ENCODE measurements around the gene SMC1B. TPM values are rescaled to one million over a fixed set of nuclear protein-coding genes. Genes with fewer than 3 reads are reported as not detected.
A peak's percentile ranks its signal among the peaks of the same experiment; 100 is the strongest.

SMC1B gene
- total RNA-seq, 4 donors from 2014 or later: not detected

DNA sequence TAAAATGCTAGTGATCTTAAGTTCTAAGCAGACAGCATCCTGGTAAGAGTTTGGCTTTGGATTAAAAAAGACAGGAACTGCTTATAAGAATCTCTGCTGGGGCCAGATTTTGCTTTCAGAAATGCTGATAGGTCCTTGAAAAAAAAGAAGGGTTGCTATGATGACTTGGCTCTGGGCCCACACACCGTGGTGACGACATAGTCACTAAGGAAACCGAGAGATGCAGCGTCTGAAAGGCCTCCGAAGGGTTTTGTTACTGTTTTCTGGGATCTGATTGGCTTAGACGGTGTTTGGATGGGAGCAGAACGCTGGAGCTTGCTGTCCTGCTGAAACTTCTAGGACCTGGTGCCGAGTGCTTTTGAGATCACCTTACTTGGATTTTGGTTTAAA, 95.2 kb downstream of the SMC1B start:
- peaks cover 0 to 13% of the 10 kb centered on the region in 2 donors for H3K36me3 ChIP-seq
- peak overlapping the region in 1 of 2 donors; percentile 8 for H3K4me3 ChIP-seq
- ATAC-seq: peak; percentile 77
- no peaks in the 10 kb centered on the region for H3K27me3 ChIP-seq
- 3 to 8% methylated on average over 7 to 8 of the region's 8 CpGs for WGBS, 2 donors (ENCODE audit: low coverage in 1 of 2)
- H3K27ac ChIP-seq: peak overlapping the region; percentile 85 to 96 (median 86)
- peaks cover 0 to 59% (median 29%) of the 10 kb centered on the region in 3 donors for H3K4me1 ChIP-seq
- TF ChIP-seq POLR2AphosphoS5 (IDR thresholded peaks at IDR 0.05) (no peak), EP300 (IDR thresholded peaks at IDR 0.05) (no peak)
- no peaks in the 10 kb centered on the region for H3K9me3 ChIP-seq

DNA sequence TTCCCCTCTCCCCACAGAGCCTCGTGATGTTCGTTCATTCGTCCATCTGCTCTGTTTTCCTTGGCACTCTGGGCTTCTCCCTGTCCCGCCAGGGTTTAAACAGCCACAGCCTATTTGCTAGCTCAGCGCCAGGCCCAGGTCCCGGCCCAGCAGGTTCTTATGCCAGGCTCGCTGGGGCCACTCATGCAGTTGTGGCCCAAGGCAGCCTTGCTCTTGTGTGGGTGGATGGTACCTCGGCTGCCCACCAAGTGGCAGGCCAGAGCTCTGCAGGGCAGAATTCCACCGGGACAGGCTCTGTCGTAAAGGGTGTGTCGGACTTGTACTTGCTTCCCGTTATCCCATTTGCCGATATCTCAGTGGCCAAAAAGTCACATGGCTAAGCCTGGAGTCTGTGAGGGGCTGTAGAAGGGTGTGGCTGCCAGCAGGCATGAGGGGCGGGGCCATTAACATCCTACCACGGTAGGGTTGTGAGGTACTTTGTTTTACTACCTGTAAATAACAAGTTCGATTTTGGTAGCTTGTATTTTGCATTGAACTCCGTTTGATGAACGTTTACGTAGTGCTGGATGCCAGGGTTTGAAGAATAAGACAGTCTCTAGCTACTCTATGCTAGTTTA, 95.7 kb downstream of the SMC1B start:
- no peak for TF ChIP-seq EP300 (IDR thresholded peaks at IDR 0.05)
- peak; percentile 43 for TF ChIP-seq POLR2AphosphoS5 (IDR thresholded peaks at IDR 0.05)
- TF ChIP-seq, protein P1, sequence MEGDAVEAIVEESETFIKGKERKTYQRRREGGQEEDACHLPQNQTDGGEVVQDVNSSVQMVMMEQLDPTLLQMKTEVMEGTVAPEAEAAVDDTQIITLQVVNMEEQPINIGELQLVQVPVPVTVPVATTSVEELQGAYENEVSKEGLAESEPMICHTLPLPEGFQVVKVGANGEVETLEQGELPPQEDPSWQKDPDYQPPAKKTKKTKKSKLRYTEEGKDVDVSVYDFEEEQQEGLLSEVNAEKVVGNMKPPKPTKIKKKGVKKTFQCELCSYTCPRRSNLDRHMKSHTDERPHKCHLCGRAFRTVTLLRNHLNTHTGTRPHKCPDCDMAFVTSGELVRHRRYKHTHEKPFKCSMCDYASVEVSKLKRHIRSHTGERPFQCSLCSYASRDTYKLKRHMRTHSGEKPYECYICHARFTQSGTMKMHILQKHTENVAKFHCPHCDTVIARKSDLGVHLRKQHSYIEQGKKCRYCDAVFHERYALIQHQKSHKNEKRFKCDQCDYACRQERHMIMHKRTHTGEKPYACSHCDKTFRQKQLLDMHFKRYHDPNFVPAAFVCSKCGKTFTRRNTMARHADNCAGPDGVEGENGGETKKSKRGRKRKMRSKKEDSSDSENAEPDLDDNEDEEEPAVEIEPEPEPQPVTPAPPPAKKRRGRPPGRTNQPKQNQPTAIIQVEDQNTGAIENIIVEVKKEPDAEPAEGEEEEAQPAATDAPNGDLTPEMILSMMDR (IDR thresholded peaks at IDR 0.05): peak in 3 of 4 experiments; percentile 51 to 75 (median 60)
- TF ChIP-seq POLR2A (IDR thresholded peaks at IDR 0.05): no peak
- Histone ChIP-seq H3K4me3 (peak overlapping the region in 1 of 2 donors; percentile 8), H3K27ac (peak overlapping the region; percentile 85 to 96 (median 86)), H3K27me3 (no peaks in the 10 kb centered on the region), H3K36me3 (peaks cover 0 to 8% of the 10 kb centered on the region in 2 donors), H3K4me1 (peaks cover 0 to 59% (median 29%) of the 10 kb centered on the region in 3 donors), H3K9me3 (no peaks in the 10 kb centered on the region)
- WGBS, 2 donors (ENCODE audit: low coverage in 1 of 2): 30 to 34% methylated on average over 9 to 12 of the region's 19 CpGs
- ATAC-seq: peak; percentile 73

DNA sequence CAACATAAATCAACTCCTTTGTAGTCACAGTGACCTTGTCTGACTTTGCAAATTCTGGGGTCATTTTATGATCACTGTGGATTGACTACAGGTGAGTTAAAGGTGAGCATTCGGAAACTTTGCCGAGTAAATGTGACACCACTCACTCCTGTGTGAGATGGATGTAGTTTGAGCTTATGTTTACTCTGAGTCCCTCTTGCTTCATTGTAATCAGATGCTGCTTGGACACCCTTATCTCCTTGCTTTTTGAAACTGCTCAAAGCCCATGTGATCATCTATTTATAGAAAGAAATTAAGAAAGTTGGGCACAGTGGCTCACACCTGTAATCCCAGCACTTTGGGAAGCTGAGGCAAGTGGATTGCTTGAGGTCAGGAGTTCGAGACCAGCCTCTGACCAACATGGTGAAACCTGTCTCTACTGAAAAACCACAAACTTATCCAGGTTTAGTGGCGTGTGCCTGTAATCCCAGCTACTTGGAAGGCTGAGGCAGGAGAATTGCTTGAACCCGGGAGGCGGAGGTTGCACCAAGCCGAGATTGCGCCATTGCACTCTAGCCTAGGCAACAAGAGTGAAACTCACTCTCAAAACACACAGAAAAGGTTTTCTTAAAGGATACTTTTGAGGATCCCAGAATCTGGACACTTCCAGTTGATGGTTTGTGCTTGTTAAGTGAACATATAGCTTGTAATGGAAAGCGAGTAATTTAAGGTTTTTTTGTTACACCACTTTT, 96.4 kb downstream of the SMC1B start:
- peak overlapping the region; percentile 85 to 96 (median 86) for H3K27ac ChIP-seq
- no peak overlapping the region for H3K4me3 ChIP-seq
- WGBS, 2 donors (ENCODE audit: low coverage in 1 of 2): 79 to 92% methylated on average over 3 to 9 of the region's 9 CpGs
- TF ChIP-seq, protein P1 (IDR thresholded peaks at IDR 0.05): no peak
- TF ChIP-seq POLR2A (IDR thresholded peaks at IDR 0.05): no peak
- no peaks in the 10 kb centered on the region for H3K9me3 ChIP-seq
- H3K36me3 ChIP-seq: peaks cover 0 to under 1% of the 10 kb centered on the region in 2 donors
- no peaks in the 10 kb centered on the region for H3K27me3 ChIP-seq
- no peak for ATAC-seq
- H3K4me1 ChIP-seq: peaks cover 0 to 65% (median 29%) of the 10 kb centered on the region in 3 donors

- ATAC-seq: no peak
- no peaks in the 10 kb centered on the region for H3K27me3 ChIP-seq
- no peak overlapping the region for H3K27ac ChIP-seq
- H3K4me1 ChIP-seq: peaks cover 0 to 74% (median 34%) of the 10 kb centered on the region in 3 donors
- 90 to 97% methylated on average over 6 of the region's 6 CpGs for WGBS, 2 donors (ENCODE audit: low coverage in 1 of 2)
- TF ChIP-seq, protein P1 (IDR thresholded peaks at IDR 0.05): no peak
- no peak for TF ChIP-seq POLR2A (IDR thresholded peaks at IDR 0.05)
- H3K36me3 ChIP-seq: no peaks in the 10 kb centered on the region
- H3K4me3 ChIP-seq: no peak overlapping the region
- no peaks in the 10 kb centered on the region for H3K9me3 ChIP-seq
Measured at GRCh38 chr22:45314786-45315185, 98.6 kb downstream of the SMC1B start.

DNA sequence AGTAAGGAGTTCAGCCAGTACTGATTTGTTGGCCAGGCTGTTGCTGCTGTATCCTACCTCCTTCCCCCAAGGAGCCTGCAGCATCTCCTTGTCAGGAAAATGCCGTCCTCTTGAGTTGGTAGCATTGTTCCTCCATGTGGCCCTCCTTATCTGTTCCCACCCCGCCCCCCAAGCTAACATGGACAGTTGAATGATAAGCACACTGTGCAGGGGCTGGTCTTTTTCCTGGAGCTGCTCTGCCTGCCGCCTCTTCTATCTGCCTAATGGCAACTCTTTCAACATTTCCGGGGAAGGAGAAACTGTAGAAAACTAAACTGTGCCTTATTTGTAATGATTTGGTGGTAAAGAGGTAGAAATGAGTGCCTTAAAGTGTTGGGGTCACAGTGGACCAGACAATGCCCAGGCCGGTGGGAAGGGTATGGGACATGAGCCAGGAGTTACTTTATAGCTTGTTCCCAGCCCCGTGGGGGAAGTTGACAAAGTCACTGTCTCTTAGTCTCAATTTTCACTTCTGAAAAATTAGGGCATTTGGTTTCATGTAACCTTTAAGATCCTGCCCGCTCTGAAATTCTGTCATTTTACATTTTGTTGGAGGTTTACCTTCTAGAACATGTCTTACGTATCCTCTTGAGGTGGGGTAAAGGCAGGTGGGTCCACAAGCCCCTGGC, 99.2 kb downstream of the SMC1B start:
- 66% methylated on average over 5 to 7 of the region's 8 CpGs for WGBS, 2 donors (ENCODE audit: low coverage in 1 of 2)
- H3K4me3 ChIP-seq: no peak overlapping the region
- ATAC-seq: no peak
- peak overlapping the region in 1 of 4 donors; percentile 19 for H3K27ac ChIP-seq
- H3K9me3 ChIP-seq: no peaks in the 10 kb centered on the region
- H3K36me3 ChIP-seq: no peaks in the 10 kb centered on the region
- H3K27me3 ChIP-seq: no peaks in the 10 kb centered on the region
- peaks cover 0 to 70% (median 29%) of the 10 kb centered on the region in 3 donors for H3K4me1 ChIP-seq
- TF ChIP-seq POLR2AphosphoS5 (IDR thresholded peaks at IDR 0.05) (no peak), POLR2A (IDR thresholded peaks at IDR 0.05) (no peak)
- TF ChIP-seq, protein P1 (IDR thresholded peaks at IDR 0.05): no peak

Measured in gastroesophageal sphincter (tissue), 4 donors.